Panc1 (cell line): ENCODE measurements around the gene CETP.

Experiments used
- CTCF ChIP-seq: fragments of 450-650 bp; IDR thresholded peaks from 2 replicates; pipeline ENCODE4 v1.5.1; 2017; ENCODE audit warnings: mild to moderate bottlenecking
- POLR2AphosphoS5 ChIP-seq: IDR thresholded peaks from 2 replicates; pipeline ENCODE4 v1.6.1; 2012; ENCODE audit warnings: mild to moderate bottlenecking, low read depth, low read length, moderate library complexity

DNA sequence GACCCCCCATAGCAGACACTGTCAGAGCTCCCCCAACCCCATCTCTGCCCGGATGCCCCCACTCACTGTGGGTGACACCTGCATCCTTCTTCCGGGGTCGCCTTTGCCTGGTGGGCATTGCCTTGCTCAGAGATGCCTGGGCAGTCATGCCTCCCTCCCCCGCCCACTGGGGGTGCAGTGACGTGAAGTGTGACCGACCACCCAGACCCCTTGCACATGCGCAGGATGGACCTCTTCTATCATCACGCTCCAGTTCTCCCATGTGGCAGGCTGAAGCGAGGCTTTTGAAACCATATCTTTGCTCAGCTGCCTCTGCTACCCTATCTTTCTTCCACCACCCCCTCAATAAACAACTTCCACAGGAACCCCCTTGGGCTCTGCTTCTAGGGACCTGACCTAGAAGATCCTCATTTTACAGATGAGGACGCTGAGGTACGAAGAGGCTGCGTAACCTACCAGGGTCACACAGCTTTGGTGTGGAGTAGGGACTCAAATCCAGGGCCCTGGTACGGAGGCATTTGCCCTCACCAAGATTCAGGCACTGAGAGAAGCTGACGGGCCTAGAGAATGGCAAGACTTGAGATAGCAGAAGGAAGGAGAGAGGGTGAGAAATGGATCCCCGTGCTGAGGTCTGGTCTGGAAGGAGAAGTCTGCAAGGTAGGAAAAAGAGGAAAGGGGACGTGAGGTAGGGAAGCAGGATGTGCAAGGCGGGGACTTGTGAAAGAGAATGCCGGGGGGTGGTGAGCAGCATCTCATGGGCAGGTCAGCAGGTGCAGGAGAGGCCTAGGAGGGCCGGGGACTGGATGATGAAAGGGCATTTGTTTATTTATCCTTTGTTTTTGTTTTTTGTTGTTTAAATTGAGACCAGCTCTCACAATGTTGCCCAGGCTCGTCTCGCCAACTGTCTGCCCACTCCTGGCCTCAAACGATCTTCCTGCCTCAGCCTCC is 42.0 kb downstream of the CETP start:
- TF ChIP-seq CTCF, result no peak
- TF ChIP-seq POLR2AphosphoS5, result no peak
